ENCODE data around the gene AIMP2. TPM values are rescaled to one million over a fixed set of nuclear protein-coding genes. Genes with fewer than 3 reads are reported as not detected.
"Not testable (repeated sequence)": the region's sequence is repeated elsewhere in the genome, so short reads cannot be mapped to it uniquely, and the experiment has no call there.

Gene AIMP2
- total RNA-seq, 4 donors from 2014 or later, result 34.7 to 42.6 (median 39.2) TPM

DNA sequence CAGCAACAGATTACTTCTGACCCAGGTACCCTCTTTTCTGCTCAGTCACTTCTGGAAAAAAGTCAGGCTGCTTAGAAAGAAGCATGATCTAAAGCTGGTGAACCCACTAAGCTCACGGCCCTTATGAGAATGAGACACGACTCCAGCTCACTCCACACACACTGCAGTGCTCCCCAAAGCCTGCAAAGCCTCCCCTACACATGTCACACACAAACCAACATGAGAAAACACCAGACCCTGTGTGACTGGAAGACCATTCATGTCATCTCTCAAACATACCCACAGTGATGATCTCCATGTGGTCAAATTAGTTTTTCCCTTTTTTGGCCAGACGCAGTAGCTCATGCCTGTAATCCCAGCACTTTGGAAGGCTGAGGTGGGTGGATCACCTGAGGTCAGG is 22.5 kb downstream of the AIMP2 start:
- TF ChIP-seq, protein P1, sequence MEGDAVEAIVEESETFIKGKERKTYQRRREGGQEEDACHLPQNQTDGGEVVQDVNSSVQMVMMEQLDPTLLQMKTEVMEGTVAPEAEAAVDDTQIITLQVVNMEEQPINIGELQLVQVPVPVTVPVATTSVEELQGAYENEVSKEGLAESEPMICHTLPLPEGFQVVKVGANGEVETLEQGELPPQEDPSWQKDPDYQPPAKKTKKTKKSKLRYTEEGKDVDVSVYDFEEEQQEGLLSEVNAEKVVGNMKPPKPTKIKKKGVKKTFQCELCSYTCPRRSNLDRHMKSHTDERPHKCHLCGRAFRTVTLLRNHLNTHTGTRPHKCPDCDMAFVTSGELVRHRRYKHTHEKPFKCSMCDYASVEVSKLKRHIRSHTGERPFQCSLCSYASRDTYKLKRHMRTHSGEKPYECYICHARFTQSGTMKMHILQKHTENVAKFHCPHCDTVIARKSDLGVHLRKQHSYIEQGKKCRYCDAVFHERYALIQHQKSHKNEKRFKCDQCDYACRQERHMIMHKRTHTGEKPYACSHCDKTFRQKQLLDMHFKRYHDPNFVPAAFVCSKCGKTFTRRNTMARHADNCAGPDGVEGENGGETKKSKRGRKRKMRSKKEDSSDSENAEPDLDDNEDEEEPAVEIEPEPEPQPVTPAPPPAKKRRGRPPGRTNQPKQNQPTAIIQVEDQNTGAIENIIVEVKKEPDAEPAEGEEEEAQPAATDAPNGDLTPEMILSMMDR (IDR thresholded peaks at IDR 0.05), result no peak
- no peak for ATAC-seq (ENCODE audit: low FRiP score)
- DNase-seq (ENCODE audit: low spot score), result no peak

DNA sequence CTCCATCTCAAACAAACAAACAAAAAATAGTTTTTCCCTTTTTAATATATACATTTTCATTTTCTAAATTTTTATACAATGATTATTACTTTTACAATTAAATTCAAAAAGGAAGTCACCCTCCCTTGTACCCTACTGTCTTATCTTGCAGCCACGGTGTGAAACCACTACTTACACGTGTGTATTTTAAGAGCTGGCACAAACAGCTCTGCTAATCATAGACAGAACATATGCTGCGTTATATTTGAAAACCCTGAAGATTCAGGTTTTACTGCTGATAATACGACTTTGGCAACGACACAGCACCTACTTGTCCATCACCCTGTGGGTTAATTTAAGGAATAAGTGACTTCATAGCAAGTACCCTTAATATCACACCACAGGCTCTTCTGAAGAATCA is 23.1 kb downstream of the AIMP2 start:
- TF ChIP-seq, protein P1 (IDR thresholded peaks at IDR 0.05), result no peak
- ATAC-seq (ENCODE audit: low FRiP score) (no peak), DNase-seq (ENCODE audit: low spot score) (no peak)

DNA sequence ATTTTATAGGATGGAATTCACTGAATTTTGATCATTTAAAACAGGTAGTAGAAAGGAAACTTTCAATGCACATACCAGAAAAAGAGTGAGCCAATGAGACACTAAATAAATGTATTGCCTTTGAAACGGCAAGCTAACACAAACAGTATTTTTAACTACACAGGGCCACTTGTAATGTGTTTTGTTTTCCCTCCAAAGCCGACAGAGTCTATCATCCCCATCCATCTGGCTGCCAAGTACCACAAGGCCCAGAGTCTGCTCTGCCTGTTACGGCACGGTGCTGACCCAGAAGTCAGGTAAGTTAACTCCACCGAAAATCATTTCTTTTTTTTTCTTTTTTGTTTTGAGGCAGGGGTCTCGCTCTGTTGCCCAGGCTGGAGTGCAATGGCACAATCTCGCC is 23.6 kb downstream of the AIMP2 start:
- no peak for DNase-seq (ENCODE audit: low spot score)
- no peak for ATAC-seq (ENCODE audit: low FRiP score)
- TF ChIP-seq, protein P1 (IDR thresholded peaks at IDR 0.05), result no peak

DNA sequence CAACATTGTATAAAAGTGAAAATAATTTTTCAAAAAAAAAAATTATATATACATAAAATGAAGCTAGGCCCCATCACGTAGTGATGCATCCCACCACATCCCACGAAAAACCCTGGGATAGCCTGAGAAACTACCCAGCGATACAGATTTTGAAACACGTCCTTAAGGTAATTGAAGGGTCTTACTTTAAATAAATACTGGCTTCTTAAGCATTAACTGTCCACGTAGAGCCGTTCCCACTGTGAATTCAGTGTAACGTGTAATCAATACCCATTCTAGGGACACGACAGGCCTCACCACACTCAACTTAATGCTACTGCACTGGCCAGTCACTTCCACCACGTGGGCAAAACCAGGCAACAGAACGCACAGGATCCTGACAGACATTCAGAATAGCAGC is 26.1 kb downstream of the AIMP2 start:
- ATAC-seq (ENCODE audit: low FRiP score) (no peak), DNase-seq (ENCODE audit: low spot score) (no peak)
- TF ChIP-seq, protein P1 (IDR thresholded peaks at IDR 0.05), result no peak

DNA sequence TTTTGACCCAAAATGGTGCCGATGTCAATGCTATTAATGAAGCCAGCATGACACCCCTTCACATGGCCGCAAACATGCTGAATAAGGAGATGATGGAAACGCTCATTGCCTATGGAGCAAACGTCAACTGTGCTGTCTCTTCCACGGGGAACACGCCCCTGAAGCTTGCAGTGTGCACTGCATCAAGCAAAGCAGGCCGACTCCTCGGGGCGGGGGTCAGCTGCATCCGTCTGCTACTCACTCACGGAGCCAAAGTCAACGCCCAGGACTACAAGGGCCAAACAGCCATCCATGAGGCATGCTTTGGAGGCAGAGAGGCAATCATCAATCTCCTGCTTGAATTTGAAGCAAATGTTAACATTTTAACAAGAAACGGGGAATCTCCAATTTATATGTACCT is 26.6 kb downstream of the AIMP2 start:
- DNase-seq (ENCODE audit: low spot score) (no peak), ATAC-seq (ENCODE audit: low FRiP score) (no peak)
- TF ChIP-seq, protein P1 (IDR thresholded peaks at IDR 0.05), result no peak

DNA sequence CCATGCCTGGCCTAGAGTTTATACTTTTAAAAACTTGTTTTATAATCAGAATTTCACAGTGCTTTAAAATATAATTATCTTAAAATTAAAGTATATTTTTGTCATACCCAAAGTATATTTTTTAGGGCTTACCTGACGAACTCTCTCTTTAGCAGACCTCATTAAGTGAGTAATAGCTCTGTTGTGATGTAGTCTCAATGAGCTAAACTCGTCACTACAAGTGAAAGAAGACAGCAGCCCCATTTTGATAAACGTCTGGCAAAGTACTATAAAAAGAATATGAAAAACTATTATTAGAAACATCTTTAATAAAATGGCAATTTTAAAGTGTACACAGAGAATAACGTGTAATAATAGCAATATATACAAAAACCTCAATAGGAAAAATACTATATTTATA is 40.7 kb downstream of the AIMP2 start:
- ATAC-seq (ENCODE audit: low FRiP score) (no peak), DNase-seq (ENCODE audit: low spot score) (no peak)
- TF ChIP-seq, protein P1 (IDR thresholded peaks at IDR 0.05), result no peak

DNA sequence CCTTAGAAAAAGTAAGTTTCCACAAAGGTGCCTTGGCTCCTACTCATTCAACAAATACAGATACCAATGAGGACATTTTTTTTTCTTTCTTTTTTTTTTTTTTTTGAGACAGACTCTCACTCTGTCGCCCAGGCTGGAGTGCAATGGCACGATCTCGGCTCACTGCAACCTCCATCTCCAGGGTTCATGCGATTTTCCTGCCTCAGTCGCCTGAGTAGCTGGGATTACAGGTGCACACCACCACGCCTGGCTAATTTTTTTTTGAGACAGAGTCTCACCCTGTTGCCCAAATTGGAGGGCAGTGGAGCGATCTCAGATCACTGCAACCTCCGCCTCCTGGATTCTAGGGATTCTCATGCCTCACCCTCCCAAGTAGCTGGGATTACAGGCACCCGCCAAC is 42.1 kb downstream of the AIMP2 start:
- not testable (repeated sequence) for ATAC-seq (ENCODE audit: low FRiP score)

DNA sequence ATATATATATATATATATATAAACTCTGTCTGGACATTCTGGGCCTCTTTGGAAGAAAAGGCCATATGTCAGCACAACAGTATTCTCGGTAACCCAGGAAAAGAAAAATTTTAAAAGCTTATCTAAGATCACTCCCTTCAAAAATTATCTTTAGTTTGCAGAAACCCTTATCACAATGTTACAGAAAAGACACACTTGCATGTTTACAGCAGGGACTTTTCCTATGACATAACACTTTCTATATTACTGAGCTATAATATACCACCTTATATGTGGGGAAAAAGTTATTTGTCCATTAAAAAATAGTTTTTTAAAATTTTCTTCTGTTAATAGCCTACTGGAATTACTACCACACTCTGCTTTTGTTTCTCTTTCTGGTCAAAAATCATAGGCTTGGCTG is 47.5 kb downstream of the AIMP2 start:
- TF ChIP-seq, protein P1 (IDR thresholded peaks at IDR 0.05), result no peak
- no peak for ATAC-seq (ENCODE audit: low FRiP score)
- DNase-seq (ENCODE audit: low spot score), result no peak

More for the DNA sequence above, 42.1 kb downstream of the AIMP2 start:
- DNase-seq (ENCODE audit: low spot score), result not testable (repeated sequence)
